Neural progenitor cell (in vitro differentiated cells): ENCODE measurements around the gene PTTG1IP.

ENCODE experiments used
- CTCF ChIP-seq: fragments of 200-600 bp; sonication (generic); IDR thresholded peaks from 2 replicates; pipeline ENCODE4 v1.5.1; 2017; ENCODE audit warnings: antibody characterized with exemption, mild to moderate bottlenecking
- EZH2phosphoT487 ChIP-seq: fragments of 200-600 bp; sonication (generic); IDR thresholded peaks from 2 replicates; pipeline ENCODE4 v1.6.1; 2017; ENCODE audit warnings: antibody characterized with exemption

- TF ChIP-seq CTCF (no peak), EZH2phosphoT487 (no peak)
Measured at GRCh38 chr21:44834231-44834950, 39.1 kb downstream of the PTTG1IP start.
